K562 (cell line): ENCODE data around the gene DNAJB1. TPM values are rescaled to one million over a fixed set of nuclear protein-coding genes. Genes with fewer than 3 reads are reported as not detected.
A peak's percentile ranks its signal among the peaks of the same experiment; 100 is the strongest.

Experiments used
- ATF7 ChIP-seq: fragments of 450-650 bp; IDR thresholded peaks from 2 replicates; pipeline ENCODE4 v1.7.1; 2014; ENCODE audit warnings: mild to moderate bottlenecking, moderate library complexity
- BCOR ChIP-seq: fragments of 450-650 bp; IDR thresholded peaks from 2 replicates; pipeline ENCODE4 v1.6.1; 2016
- CBX3 ChIP-seq, 2 experiments: IDR thresholded peaks; 1 replicate in 1 of 2; 2 replicates in 1 of 2; pipeline ENCODE4 v1.6.1; 2012; ENCODE audit warnings: inconsistent platforms in 2 of 2, low read length in 2 of 2, borderline replicate concordance in 1 of 2, control low read depth in 1 of 2
- CHD2 ChIP-seq: IDR thresholded peaks from 2 replicates; pipeline ENCODE4 v1.6.1; 2011; ENCODE audit warnings: low read depth, low read length
- CREM ChIP-seq: IDR thresholded peaks from 2 replicates; pipeline ENCODE4 v1.6.1; 2014; ENCODE audit warnings: antibody characterized with exemption, low read depth
- DPF2 ChIP-seq: fragments of 450-650 bp; IDR thresholded peaks from 2 replicates; pipeline ENCODE4 v1.6.1; 2016
- ETV1 ChIP-seq: fragments of 450-650 bp; conservative IDR thresholded peaks from 2 replicates; pipeline ENCODE4 v1.6.1; 2016; ENCODE audit warnings: missing genetic modification characterization, control low read depth, low read depth, missing compliant biosample characterization
- GATAD2A ChIP-seq: fragments of 450-650 bp; IDR thresholded peaks from 2 replicates; pipeline ENCODE4 v1.6.1; 2017
- HIVEP1 ChIP-seq: fragments of 250-450 bp; sonication (Bioruptor Pico); IDR thresholded peaks from 2 replicates; pipeline ENCODE4 v1.4.0; 2020; ENCODE audit warnings: mild to moderate bottlenecking
- LARP7 ChIP-seq: fragments of 450-650 bp; IDR thresholded peaks from 2 replicates; pipeline ENCODE4 v1.6.1; 2016
- PYGO2 ChIP-seq: fragments of 450-650 bp; IDR thresholded peaks from 2 replicates; pipeline ENCODE4 v1.6.1; 2016; ENCODE audit warnings: mild to moderate bottlenecking, missing genetic modification characterization, moderate library complexity, missing compliant biosample characterization
- RB1 ChIP-seq: fragments of 450-650 bp; IDR thresholded peaks from 2 replicates; pipeline ENCODE4 v1.6.1; 2017; ENCODE audit warnings: low read depth, mild to moderate bottlenecking
- SMARCA4 ChIP-seq: fragments of 450-650 bp; IDR thresholded peaks from 2 replicates; pipeline ENCODE4 v1.6.1; 2016
- TAF7 ChIP-seq: fragments of 450-650 bp; IDR thresholded peaks from 2 replicates; pipeline ENCODE4 v1.6.1; 2016; ENCODE audit warnings: missing genetic modification characterization, missing compliant biosample characterization
- ZKSCAN8 ChIP-seq: fragments of 200-800 bp; sonication (Bioruptor generic); IDR thresholded peaks from 2 replicates; pipeline ENCODE4 v1.6.1; 2016; ENCODE audit warnings: missing genetic modification characterization, missing compliant biosample characterization
- ZNF263 ChIP-seq: sonication (generic); formaldehyde crosslinking; IDR thresholded peaks from 2 replicates; pipeline ENCODE4 v1.8.0; 2022; ENCODE audit warnings: mild to moderate bottlenecking, missing genetic modification reagents, borderline replicate concordance
- polyA plus RNA-seq, 8 experiments: library from polyadenylated mRNA; depleted of rRNA in 4 of 8; stranded (reverse) in 5 of 8; unstranded in 3 of 8; fragments of >200 nt; fragmentation: Nextera tagmentation in 2 of 8; fragmentation: Illumina TruSeq in 1 of 8; extraction: Ambion mirVana in 2 of 8; extraction: Trizol in 1 of 8; gene quantifications; 2 replicates each; pipeline versions ENCODE4 v1.2.1 to v1.2.3, GENCODE V29; 2011 to 2014; ENCODE audit warnings: inconsistent platforms in 1 of 8, missing spikeins in 1 of 8
- total RNA-seq, 7 experiments: library from RNA; depleted of rRNA in 6 of 7; stranded (reverse); fragments of >200 nt in 6 of 7; fragmentation: Illumina TruSeq in 2 of 7; extraction: Trizol in 2 of 7; gene quantifications; 2 replicates each; pipeline versions ENCODE4 v1.2.1 to v1.2.3, GENCODE V29; 2011 to 2021; ENCODE audit warnings: low replicate concordance in 1 of 7
- TF ChIP-seq, protein P1 (sequence below): fragments of 450-650 bp; formaldehyde crosslinking; IDR thresholded peaks from 2 replicates; pipeline ENCODE4 v1.4.0; 2020; ENCODE audit warnings: mild to moderate bottlenecking, moderate library complexity
- TF ChIP-seq, protein P2 (sequence below), 2 experiments: fragments of 450-650 bp; conservative IDR thresholded peaks; 2 replicates each; pipeline ENCODE4 v1.6.1; 2017; ENCODE audit warnings: mild to moderate bottlenecking in 2 of 2, moderate library complexity in 2 of 2
- TF ChIP-seq, protein P3 (sequence below): fragments of 450-650 bp; formaldehyde crosslinking; IDR thresholded peaks from 2 replicates; pipeline ENCODE4 v1.4.0; 2020; ENCODE audit warnings: mild to moderate bottlenecking
- TF ChIP-seq, protein P4 (sequence below): sonication (generic); formaldehyde crosslinking; IDR thresholded peaks from 2 replicates; pipeline ENCODE4 v1.4.0; 2020; ENCODE audit warnings: mild to moderate bottlenecking, missing genetic modification reagents
- TF ChIP-seq, protein P5 (sequence below): sonication (generic); formaldehyde crosslinking; IDR thresholded peaks from 2 replicates; pipeline ENCODE4 v1.8.0; 2022; ENCODE audit warnings: mild to moderate bottlenecking, missing genetic modification reagents

DNAJB1 gene
- total and polyA plus RNA-seq, 9 of the 15 experiments (the other 6 are each of a cell fraction or from before 2014, with no cell fraction given) = 13.2 to 113 (median 62.1) TPM

DNA sequence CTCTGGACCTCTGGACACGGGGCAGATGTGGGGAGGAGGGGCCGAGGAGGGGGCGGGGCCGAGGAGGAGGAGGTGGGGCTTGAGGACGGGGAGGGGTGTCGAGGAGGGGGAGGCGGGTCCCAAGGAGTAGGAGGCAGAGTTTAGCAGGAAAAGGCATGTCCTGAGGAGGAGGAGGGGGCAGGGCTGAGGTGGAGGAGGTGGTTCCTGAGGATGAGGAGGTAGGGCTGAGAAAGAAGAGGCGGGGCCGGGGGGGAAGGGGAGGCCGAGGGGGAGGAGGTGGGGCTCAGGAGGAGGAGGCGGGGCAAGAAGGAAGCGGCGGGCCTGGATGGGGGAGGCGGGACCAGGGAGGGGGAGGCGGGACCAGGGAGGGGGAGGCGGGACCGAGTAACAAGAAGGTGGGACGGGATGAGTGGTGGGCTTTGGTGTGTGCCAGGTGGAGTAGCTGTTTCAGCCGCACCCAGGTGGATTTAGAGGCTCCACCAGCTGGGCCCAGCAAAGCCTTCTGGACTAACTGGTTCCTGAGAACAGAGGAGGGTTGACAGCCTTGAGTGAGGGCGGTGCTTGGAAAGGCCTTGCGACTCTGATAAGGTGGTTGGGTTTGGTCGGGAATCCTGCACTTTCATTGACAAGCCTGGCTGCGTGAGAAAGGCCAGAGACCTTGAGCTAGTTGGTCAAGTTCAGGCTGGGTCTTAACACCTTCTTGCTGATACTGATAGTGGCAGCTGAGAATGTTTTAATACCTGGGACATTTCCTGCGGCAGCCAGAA is 18.9 kb upstream of the DNAJB1 start (continued):
- TF ChIP-seq CBX3 (IDR thresholded peaks at IDR 0.05; ENCODE audit: borderline replicate concordance in 1 of 2, low read length in 2 of 2) = peak in 1 of 2 experiments; percentile 47; a peak in 2 of 3 replicates
- 0 out of 2 replicates have a peak, but pooled peaks have one; percentile 60 for TF ChIP-seq GATAD2A
- TF ChIP-seq, protein P1, sequence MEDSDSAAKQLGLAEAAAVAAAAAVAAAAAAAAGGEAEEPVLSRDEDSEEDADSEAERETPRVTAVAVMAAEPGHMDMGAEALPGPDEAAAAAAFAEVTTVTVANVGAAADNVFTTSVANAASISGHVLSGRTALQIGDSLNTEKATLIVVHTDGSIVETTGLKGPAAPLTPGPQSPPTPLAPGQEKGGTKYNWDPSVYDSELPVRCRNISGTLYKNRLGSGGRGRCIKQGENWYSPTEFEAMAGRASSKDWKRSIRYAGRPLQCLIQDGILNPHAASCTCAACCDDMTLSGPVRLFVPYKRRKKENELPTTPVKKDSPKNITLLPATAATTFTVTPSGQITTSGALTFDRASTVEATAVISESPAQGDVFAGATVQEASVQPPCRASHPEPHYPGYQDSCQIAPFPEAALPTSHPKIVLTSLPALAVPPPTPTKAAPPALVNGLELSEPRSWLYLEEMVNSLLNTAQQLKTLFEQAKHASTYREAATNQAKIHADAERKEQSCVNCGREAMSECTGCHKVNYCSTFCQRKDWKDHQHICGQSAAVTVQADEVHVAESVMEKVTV = no peak
- peak; percentile 80 for TF ChIP-seq ZNF263 (CRISPR knock-in tag)
- no peak for TF ChIP-seq CHD2
- peak; percentile 53 for TF ChIP-seq SMARCA4
- no peak for TF ChIP-seq ETV1 (tag)
- TF ChIP-seq LARP7 = no peak
- TF ChIP-seq CREM = peak; percentile 30
- no peak for TF ChIP-seq TAF7
- no peak for TF ChIP-seq ZKSCAN8 (CRISPR knock-in tag)
- TF ChIP-seq RB1 = peak; percentile 37; the same call in 1 of the 2 replicates
- TF ChIP-seq BCOR = no peak
- TF ChIP-seq ATF7 = 0 out of 2 replicates have a peak, but pooled peaks have one; percentile 33
- no peak for TF ChIP-seq HIVEP1 (CRISPR knock-in tag)
- no peak for TF ChIP-seq PYGO2 (tag)
- TF ChIP-seq, protein P2, sequence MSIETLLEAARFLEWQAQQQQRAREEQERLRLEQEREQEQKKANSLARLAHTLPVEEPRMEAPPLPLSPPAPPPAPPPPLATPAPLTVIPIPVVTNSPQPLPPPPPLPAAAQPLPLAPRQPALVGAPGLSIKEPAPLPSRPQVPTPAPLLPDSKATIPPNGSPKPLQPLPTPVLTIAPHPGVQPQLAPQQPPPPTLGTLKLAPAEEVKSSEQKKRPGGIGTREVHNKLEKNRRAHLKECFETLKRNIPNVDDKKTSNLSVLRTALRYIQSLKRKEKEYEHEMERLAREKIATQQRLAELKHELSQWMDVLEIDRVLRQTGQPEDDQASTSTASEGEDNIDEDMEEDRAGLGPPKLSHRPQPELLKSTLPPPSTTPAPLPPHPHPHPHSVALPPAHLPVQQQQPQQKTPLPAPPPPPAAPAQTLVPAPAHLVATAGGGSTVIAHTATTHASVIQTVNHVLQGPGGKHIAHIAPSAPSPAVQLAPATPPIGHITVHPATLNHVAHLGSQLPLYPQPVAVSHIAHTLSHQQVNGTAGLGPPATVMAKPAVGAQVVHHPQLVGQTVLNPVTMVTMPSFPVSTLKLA (conservative IDR thresholded peaks at IDR 0.05) = peak in 1 of 2 experiments; percentile 60; a peak in 2 of 4 replicates
- TF ChIP-seq, protein P3, sequence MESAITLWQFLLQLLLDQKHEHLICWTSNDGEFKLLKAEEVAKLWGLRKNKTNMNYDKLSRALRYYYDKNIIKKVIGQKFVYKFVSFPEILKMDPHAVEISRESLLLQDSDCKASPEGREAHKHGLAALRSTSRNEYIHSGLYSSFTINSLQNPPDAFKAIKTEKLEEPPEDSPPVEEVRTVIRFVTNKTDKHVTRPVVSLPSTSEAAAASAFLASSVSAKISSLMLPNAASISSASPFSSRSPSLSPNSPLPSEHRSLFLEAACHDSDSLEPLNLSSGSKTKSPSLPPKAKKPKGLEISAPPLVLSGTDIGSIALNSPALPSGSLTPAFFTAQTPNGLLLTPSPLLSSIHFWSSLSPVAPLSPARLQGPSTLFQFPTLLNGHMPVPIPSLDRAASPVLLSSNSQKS (CRISPR knock-in tag) = no peak
- peak; percentile 83 for TF ChIP-seq DPF2
- TF ChIP-seq, protein P4, sequence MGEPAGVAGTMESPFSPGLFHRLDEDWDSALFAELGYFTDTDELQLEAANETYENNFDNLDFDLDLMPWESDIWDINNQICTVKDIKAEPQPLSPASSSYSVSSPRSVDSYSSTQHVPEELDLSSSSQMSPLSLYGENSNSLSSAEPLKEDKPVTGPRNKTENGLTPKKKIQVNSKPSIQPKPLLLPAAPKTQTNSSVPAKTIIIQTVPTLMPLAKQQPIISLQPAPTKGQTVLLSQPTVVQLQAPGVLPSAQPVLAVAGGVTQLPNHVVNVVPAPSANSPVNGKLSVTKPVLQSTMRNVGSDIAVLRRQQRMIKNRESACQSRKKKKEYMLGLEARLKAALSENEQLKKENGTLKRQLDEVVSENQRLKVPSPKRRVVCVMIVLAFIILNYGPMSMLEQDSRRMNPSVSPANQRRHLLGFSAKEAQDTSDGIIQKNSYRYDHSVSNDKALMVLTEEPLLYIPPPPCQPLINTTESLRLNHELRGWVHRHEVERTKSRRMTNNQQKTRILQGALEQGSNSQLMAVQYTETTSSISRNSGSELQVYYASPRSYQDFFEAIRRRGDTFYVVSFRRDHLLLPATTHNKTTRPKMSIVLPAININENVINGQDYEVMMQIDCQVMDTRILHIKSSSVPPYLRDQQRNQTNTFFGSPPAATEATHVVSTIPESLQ = no peak
- TF ChIP-seq, protein P5, sequence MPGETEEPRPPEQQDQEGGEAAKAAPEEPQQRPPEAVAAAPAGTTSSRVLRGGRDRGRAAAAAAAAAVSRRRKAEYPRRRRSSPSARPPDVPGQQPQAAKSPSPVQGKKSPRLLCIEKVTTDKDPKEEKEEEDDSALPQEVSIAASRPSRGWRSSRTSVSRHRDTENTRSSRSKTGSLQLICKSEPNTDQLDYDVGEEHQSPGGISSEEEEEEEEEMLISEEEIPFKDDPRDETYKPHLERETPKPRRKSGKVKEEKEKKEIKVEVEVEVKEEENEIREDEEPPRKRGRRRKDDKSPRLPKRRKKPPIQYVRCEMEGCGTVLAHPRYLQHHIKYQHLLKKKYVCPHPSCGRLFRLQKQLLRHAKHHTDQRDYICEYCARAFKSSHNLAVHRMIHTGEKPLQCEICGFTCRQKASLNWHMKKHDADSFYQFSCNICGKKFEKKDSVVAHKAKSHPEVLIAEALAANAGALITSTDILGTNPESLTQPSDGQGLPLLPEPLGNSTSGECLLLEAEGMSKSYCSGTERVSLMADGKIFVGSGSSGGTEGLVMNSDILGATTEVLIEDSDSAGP = no peak
